Endodermal cell (in vitro differentiated cells): ENCODE results near the gene GIMAP5. TPM values are rescaled to one million over a fixed set of nuclear protein-coding genes. Genes with fewer than 3 reads are reported as not detected.

Source experiments
- DNase-seq: peaks from one replicate; pipeline ENCODE4 v3.0.0-alpha.2; 2017
- H3K27ac ChIP-seq: 2 replicates; pipeline ENCODE4 v1.5.1; 2013; ENCODE audit warnings: mild to moderate bottlenecking, low read depth, low read length, moderate library complexity
- H3K27me3 ChIP-seq: 2 replicates; pipeline ENCODE4 v1.6.1; 2013; ENCODE audit warnings: mild to moderate bottlenecking, low read length, moderate library complexity; ENCODE audit not compliant: insufficient read depth, control insufficient read depth, poor library complexity, severe bottlenecking
- H3K36me3 ChIP-seq: 2 replicates; pipeline ENCODE4 v1.7.0; 2013; ENCODE audit warnings: mild to moderate bottlenecking, low read length, moderate library complexity; ENCODE audit not compliant: control insufficient read depth, insufficient read depth
- H3K4me1 ChIP-seq: one replicate; pipeline ENCODE4 v1.7.0; 2013; ENCODE audit warnings: low read length; ENCODE audit not compliant: control insufficient read depth, insufficient read depth
- H3K4me3 ChIP-seq: 2 replicates; pipeline ENCODE4 v1.5.1; 2013; ENCODE audit warnings: mild to moderate bottlenecking, low read length, moderate library complexity
- H3K9ac ChIP-seq: 2 replicates; pipeline ENCODE4 v1.6.1; 2013; ENCODE audit warnings: mild to moderate bottlenecking, low read length, moderate library complexity; ENCODE audit not compliant: poor library complexity, severe bottlenecking; ENCODE audit errors: extremely low read depth
- H3K9me3 ChIP-seq: 2 replicates; pipeline ENCODE4 v1.6.1; 2013; ENCODE audit warnings: mild to moderate bottlenecking, low read length, moderate library complexity; ENCODE audit not compliant: control insufficient read depth
- H3K27ac Mint-ChIP-seq: 2 replicates; pipeline ENCODE4 v1.8.0; 2020; ENCODE audit warnings: mixed read lengths
- H3K27me3 Mint-ChIP-seq: 2 replicates; pipeline ENCODE4 v1.8.0; 2021; ENCODE audit warnings: mild to moderate bottlenecking, mixed read lengths; ENCODE audit not compliant: insufficient read depth
- H3K36me3 Mint-ChIP-seq: 2 replicates; pipeline ENCODE4 v1.8.0; 2020; ENCODE audit warnings: low read depth, mixed read lengths
- H3K4me1 Mint-ChIP-seq: 2 replicates; pipeline ENCODE4 v1.8.0; 2020; ENCODE audit warnings: mixed read lengths
- H3K4me3 Mint-ChIP-seq: 2 replicates; pipeline ENCODE4 v1.8.0; 2020; ENCODE audit warnings: mild to moderate bottlenecking, moderate library complexity, mixed read lengths
- H3K9me3 Mint-ChIP-seq: 2 replicates; pipeline ENCODE4 v1.8.0; 2020; ENCODE audit warnings: mild to moderate bottlenecking, mixed read lengths
- CTCF ChIP-seq: fragments of 200-600 bp; sonication (generic); conservative IDR thresholded peaks from 2 replicates; pipeline ENCODE4 v1.5.0; 2021; ENCODE audit warnings: antibody characterized with exemption, mild to moderate bottlenecking
- WGBS, 2 experiments: methylation state at CpG; one replicate each; pipeline versions ENCODE4 v1.1.5 to v1.1.7; 2013; ENCODE audit warnings: missing lambda C conversion rate in 2 of 2, mixed read lengths in 1 of 2; ENCODE audit not compliant: insufficient coverage in 1 of 2, insufficient read length in 1 of 2; 5-methylcytosine and 5-hydroxymethylcytosine counted together
- total RNA-seq, 2 donors: library from RNA; stranded (reverse); fragmentation: NEBNext Ultra II Directional in 1 of 2; extraction: Animal tissue kit (Norgen Biotek cat#: 25700) in 1 of 2; gene quantifications; 2 replicates in 1 of 2; 3 replicates in 1 of 2; pipeline ENCODE4 v1.2.1, GENCODE V29; 2021

GIMAP5 gene
- total RNA-seq, 2 donors from 2014 or later = not detected

- Mint-ChIP-seq H3K9me3 (no peaks in the 10 kb centered on the region), H3K36me3 (no peaks in the 10 kb centered on the region), H3K27me3 (peaks cover 25% of the 10 kb centered on the region), H3K27ac (no peak overlapping the region), H3K4me3 (no peak overlapping the region), H3K4me1 (no peaks in the 10 kb centered on the region)
- Histone ChIP-seq H3K4me1 (no peaks in the 10 kb centered on the region), H3K9me3 (no peaks in the 10 kb centered on the region), H3K27ac (no peak overlapping the region), H3K9ac (no peak overlapping the region), H3K36me3 (no peaks in the 10 kb centered on the region), H3K27me3 (peaks cover 21% of the 10 kb centered on the region), H3K4me3 (no peak overlapping the region)
- WGBS, 2 experiments = 89 to 100% methylated on average over 1 to 5 of the region's 5 CpGs
- no peak for DNase-seq
- TF ChIP-seq CTCF = peak; percentile 24
Measured at GRCh38 chr7:150791304-150791703, 54.1 kb downstream of the GIMAP5 start.

DNA sequence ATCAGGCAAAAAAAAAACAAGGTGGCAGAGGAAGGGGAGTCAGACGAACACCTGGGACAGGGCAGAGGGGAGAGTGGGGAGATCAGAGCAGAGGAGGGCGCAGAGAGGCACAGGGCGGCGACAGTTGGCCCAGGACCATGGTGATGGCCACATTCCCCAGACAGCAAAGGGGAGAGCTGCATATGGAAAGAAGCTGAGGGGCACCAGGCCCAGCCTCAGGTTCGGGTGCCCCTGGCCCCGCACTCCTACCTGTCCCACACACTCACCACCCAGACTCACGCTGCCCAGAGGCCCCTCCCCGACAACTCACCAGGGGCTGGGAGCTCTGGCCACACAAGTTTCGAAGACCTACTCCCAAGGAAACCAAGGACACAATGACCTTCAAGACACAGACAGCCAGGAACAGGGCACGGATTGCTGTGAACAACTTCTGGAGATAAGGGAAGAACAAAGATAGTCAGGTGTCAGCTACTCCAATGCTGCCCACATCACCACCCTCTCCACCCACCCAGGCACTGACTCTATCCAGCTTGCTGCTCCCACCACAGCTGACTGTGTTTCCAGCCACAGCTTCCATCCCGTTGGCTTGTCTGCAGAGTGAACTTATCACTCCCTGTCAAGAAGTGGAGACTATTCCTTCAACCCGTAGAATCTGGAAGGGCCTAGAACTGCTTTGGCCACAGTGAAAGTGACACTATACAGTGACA is 54.7 kb downstream of the GIMAP5 start:
- TF ChIP-seq CTCF = no peak
- no peak overlapping the region for H3K4me3 Mint-ChIP-seq
- Histone ChIP-seq H3K27ac (no peak overlapping the region), H3K9ac (no peak overlapping the region), H3K27me3 (peaks cover 24% of the 10 kb centered on the region), H3K9me3 (no peaks in the 10 kb centered on the region), H3K36me3 (no peaks in the 10 kb centered on the region), H3K4me1 (no peaks in the 10 kb centered on the region), H3K4me3 (no peak overlapping the region)
- no peaks in the 10 kb centered on the region for H3K36me3 Mint-ChIP-seq
- no peaks in the 10 kb centered on the region for H3K4me1 Mint-ChIP-seq
- H3K9me3 Mint-ChIP-seq = no peaks in the 10 kb centered on the region
- no peak for DNase-seq
- peaks cover 23% of the 10 kb centered on the region for H3K27me3 Mint-ChIP-seq
- whole genome bisulfite sequencing, 2 experiments = 87 to 93% methylated on average over 8 to 12 of the region's 12 CpGs
- no peak overlapping the region for H3K27ac Mint-ChIP-seq

Other genes with a start within 250 kb of the GIMAP5 start
- not detected for gene GIMAP7, start 222.5 kb upstream of the GIMAP5 start, total RNA-seq
- gene GIMAP4, start 170.0 kb upstream of the GIMAP5 start, total RNA-seq = under 1 TPM in 1 of 2 donors, not detected in 1; 0.33 TPM
- not detected for gene GIMAP6, start 105.0 kb upstream of the GIMAP5 start, total RNA-seq
- not detected for gene GIMAP2, start 51.7 kb upstream of the GIMAP5 start, total RNA-seq
- gene GIMAP1, start 20.8 kb upstream of the GIMAP5 start, total RNA-seq = not detected
- under 1 TPM; 0.31 to 0.35 TPM for gene TMEM176B, start 62.9 kb downstream of the GIMAP5 start, total RNA-seq
- not detected for gene TMEM176A, start 63.4 kb downstream of the GIMAP5 start, total RNA-seq
- not detected for gene AOC1, start 115.1 kb downstream of the GIMAP5 start, total RNA-seq
- 1 to 10 TPM; 1.1 to 1.9 TPM for gene KCNH2, start 240.9 kb downstream of the GIMAP5 start, total RNA-seq